Measurements from ENCODE around the gene COPG2.

- TF ChIP-seq CTCF (IDR thresholded peaks at IDR 0.05; ENCODE audit: insufficient read depth, low read depth, low read length): no peak
- TF ChIP-seq EZH2 (IDR thresholded peaks at IDR 0.05; ENCODE audit: insufficient read depth, low read length): no peak
Measured at GRCh38 chr7:130614449-130614848, 54.1 kb downstream of the COPG2 start.
